HG02678 (cell line): ENCODE results near the gene ZRANB3.
A peak's percentile ranks its signal among the peaks of the same experiment; 100 is the strongest.

Experiments used
- ATAC-seq: cut with Tn5 transposase; IDR thresholded peaks from one replicate; pipeline ENCODE4 v1.9.1; 2021; ENCODE audit warnings: mild to moderate bottlenecking, moderate library complexity; ENCODE audit not compliant: unreplicated experiment

The ZRANB3 gene

GRCh38 chr2:135182601-135183000, 348.4 kb downstream of the ZRANB3 start:
- no peak for ATAC-seq

DNA sequence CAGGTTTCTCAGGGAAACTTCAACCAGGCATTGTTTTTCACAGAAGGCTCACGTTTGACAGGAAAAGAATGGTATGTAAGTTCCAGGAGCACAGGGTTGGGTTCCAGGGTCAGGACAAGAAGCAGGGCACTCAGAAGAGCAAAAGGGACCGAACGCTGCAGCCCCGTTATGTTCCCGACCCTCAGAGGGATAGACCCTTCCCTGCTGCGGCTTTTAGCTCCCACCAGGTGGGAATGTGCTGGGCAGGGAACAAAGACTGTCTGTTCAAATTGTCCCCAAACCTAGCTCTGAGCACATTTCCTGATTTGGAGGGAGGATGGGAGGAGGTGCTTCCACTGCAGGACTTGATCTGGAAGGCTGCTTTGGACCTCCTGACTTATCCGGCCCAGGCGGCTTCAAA, 348.8 kb downstream of the ZRANB3 start:
- no peak for ATAC-seq

DNA sequence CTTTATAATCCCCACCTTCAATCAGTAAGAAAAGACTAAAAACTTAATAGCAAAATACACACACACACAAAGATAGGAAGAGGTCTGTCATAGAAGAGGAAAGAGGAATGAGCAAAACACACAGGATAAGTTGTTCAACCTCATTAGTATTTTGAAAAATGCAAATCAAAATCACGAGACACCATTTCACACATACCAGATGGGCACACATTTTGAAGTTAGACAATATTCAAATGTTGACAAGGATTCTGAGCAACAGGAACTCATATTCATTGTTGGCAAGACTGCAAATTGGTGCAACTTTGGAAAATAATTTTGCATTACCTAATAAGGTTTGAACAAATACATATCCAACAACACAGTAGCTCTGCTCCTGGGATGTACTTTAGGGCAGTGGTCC, 351.3 kb downstream of the ZRANB3 start:
- no peak for ATAC-seq

DNA sequence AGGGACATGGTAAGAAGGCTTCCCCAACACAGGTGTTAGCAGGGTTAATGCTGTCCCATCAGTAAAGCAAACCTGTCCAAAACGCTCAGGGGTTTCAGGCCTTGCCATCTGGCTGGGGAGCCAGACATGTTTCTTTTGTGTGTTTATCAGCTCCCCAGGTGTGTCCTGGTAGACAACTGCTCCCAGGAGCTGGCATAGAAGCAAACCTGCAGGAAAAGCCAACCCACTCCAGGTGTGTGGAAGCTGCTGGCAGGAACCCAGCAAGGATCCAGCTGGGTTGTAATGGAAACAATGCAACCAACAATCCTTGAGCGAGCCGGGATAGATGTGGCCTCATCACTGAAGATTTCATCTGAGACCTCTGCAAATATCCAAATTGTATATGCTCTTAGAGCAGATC, 355.8 kb downstream of the ZRANB3 start:
- no peak for ATAC-seq

DNA sequence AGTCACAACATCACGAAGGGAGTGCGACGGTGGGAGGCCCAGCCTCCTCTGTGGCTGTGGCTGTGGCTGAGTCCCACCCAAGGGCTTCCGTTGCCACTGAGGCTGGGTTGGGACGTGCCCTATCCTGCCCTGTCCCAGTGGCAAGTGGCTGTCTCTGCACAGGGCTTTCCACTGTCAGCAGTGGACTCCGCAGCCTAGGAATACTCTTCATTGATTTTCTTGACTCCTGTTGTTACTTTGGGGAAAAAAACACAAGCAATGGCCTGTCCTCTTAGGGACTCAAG, 356.3 kb downstream of the ZRANB3 start:
- no peak for ATAC-seq

GRCh38 chr2:135174049-135174809, 356.8 kb downstream of the ZRANB3 start:
- no peak for ATAC-seq

DNA sequence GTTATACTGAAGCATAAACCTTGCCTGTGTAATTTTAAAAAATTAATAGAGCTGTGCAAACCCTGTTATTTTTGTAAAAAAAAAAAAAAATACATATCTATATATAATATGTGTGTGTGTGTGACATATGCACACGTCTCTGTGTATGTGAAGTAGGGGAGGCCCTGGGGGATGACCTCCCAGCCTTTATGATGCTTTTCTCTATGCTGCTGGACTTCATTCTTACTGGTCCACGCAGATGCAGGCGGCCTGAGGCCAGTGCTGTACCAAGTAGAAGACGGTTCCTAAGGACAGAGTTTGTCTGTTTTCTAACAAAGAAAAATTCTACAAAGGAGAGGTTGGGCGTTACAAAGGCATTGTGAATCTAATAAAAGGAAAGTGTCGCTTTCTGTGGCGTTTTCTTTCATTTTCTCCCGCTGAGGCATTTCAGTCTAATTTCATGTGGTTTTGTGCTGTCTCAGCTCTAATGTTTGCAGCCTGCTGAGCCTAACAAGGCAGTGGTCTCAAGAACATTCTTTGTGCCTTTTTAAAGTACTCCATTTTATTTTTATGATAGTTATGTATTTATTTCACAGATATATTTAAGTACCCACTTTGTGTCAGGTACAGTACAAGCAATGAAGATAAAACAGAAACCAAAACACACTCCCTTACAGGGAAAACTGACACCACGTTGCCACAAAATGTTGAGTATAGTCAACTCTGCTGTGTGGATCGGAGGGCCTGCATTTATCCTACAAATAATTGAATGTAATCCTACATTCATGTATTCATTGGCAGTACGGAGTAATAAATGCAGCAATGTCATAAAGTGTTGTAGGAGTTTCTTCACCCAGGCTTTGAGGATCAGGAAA, 360.9 kb downstream of the ZRANB3 start:
- ATAC-seq: no peak

- no peak for ATAC-seq
Observed at GRCh38 chr2:135168204-135168856, 362.7 kb downstream of the ZRANB3 start.

- ATAC-seq: no peak
Observed at GRCh38 chr2:135167273-135167672, 363.7 kb downstream of the ZRANB3 start.

- ATAC-seq: no peak
Observed at GRCh38 chr2:135164431-135164830, 366.6 kb downstream of the ZRANB3 start.

GRCh38 chr2:135163901-135164300, 367.1 kb downstream of the ZRANB3 start:
- ATAC-seq: no peak

- ATAC-seq: peak; percentile 76
Observed at GRCh38 chr2:135163306-135163705, 367.7 kb downstream of the ZRANB3 start.

DNA sequence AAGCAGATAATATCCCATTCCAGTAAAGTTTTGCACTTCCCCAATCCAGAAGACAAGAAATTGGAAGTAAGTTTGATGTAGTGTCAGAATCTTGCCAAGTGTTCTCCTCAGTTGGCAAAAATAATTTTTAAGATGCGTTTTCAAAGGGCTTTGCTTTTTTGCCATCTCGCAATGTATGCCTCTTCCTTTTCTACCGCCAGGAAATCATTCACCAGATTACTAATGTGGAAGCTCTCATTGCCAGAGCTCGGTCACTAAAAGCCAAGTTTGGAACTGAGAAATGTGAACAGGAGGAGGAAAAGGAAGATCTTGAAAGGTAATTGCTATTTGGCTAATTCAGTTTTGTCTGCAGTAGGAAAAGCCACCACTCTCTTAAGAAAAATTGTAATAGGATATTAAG, 368.2 kb downstream of the ZRANB3 start:
- ATAC-seq: no peak

DNA sequence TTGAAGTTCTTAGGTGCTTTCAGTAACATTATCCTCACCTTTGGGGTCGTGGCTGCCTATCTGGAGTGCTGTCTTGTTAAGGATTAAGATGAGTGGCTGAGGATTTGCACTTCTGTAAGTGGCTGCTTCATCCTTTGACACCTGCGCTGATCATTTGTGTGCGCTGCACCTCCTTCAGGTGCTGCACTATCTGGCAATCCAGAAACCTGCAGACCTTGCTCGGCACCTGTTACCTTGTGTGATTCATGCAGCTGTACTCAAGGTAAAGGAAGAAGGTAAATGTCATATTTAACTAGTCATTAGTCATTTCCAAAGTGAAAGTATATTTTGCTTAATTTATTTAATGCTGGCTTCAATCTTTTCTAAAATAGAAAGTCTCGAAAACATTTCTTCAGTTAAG, 368.6 kb downstream of the ZRANB3 start:
- ATAC-seq: no peak

GRCh38 chr2:135159191-135159590, 371.8 kb downstream of the ZRANB3 start:
- ATAC-seq: no peak

DNA sequence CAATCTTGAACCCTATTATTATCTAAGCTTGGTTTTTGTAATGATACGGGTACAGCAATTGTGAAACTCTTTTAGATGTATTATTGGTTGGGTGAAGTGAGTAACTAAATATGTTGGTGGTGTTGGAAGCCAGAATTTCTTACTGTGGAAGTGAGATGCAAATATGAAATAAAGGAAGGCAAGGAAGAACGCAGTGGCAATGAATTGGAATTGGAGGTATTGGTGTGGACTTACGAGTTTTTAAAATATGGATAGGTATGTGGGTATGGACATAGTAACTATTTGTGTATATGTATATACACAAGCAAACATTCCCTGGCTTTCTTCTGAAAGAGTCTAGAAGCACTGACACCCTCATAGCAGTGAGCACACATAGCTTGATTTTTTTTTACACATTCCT, 373.2 kb downstream of the ZRANB3 start:
- ATAC-seq: no peak

DNA sequence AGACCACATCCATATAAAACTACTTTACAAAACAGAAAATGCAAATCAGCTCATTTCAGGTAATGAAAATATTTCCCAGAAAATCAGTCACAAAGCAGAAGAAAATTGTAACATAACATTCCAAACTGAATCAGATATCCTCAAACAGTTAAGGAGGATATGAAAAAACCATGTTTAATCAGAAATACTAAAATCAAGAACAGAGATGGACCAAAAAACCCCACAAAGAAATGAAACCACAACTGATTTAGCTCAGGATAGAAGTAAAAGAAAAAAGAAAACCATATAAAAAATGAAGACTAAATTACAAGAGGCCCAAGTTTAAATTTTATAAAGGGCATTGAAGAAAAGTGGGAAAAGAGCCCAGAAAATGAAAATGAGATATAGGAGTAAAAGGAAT, 376.1 kb downstream of the ZRANB3 start:
- ATAC-seq: no peak

DNA sequence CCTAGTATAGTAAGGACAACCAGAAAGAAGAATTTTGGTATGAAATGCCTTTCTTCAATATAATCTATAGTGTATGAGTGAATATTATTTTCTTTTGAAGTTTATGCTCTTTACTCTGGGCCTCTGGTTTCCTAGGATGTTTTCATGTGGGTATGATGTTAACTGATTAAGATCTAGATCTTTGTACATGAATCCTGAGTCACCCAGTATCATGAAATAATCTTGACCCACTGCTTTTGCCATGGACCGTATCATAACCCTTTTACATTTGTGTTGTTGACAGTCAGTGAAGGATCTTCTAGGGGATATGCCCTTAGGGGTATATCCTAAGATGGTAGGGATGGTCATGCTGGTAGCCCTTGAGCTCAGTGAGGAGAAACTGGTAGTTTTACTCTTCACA, 378.7 kb downstream of the ZRANB3 start:
- no peak for ATAC-seq

DNA sequence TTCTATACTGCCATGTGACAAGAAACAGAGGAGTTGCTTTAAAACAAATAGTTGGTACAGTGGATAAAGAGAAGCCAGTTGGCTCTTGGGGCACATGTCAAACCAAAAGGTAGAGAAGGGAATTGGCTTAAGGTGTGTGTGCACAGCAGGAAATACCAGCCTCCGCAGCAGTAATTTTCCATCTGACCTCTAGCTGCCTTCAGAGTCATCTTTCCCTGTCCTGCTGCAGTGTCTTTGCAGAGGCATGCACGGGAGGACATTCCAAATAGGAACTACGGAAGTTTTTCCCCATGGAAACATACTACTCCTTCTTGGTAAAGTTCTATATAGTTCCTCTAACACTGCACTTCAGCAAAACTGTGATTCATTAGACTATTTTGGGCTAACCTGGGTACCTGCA, 379.4 kb downstream of the ZRANB3 start:
- ATAC-seq: no peak

DNA sequence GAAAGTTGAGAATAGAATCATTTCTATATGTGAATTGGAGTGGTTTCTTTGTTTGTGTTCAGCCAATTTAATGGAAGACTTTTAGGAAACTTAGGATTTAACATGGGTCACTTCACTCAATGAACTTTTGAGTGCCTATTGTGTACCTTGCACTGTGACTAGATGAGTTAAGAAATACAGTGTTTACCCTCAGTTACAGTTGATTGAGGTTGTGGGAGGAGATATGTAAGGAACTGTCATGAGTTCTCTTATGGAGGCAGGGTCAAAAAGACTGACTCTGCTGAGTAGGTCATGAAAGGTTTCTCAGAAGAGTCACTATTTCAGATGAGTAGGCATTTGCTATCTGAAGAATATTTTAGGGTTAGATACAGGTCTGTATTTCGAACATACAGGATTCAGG, 380.3 kb downstream of the ZRANB3 start:
- no peak for ATAC-seq

DNA sequence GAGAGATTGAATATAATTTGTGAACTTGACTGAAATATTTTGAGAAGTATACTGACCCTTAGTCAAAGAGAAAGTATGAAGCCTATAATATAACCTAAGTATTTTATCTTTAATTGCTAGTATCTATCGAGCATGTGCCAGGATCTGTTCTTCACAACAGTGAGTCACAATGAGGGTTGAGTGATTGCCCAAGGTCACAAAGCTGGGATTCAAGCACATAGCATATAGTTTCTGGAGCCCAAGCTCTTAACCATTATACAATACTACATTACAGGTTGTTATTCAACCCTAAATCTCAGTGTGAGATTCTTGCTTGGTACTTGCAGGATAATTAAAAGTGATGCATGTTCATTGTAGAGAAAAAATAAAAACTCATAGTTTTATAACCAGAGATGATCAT, 381.8 kb downstream of the ZRANB3 start:
- ATAC-seq: no peak

DNA sequence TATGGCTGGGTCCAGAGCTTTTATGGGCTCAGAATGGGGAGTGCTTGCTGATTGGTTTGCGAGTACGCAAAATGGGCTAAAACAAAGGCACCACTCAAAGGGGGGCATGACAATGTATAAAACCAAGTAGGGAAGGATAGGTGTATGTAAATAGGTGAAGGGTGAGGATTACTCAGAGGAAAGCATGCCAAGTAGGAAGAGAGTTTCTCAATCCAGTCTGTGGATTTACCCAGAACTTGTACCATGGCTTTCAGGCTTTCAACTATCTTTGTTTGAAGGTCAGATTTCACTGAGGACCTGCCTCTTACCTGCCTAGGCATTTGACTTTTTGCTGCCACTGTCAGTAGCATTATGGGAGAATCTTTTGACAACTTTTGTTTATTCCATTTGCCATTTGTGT, 386.7 kb downstream of the ZRANB3 start:
- ATAC-seq: no peak
